COLO829 (cell line): ENCODE measurements around the gene TOP1.

Experiments used
- DNase-seq: peaks from one replicate; pipeline ENCODE4 v3.0.0; 2012; ENCODE audit warnings: low spot score

TOP1 gene

GRCh38 chr20:41145821-41146620, 117.4 kb downstream of the TOP1 start:
- no peak for DNase-seq

GRCh38 chr20:41147767-41148191, 119.2 kb downstream of the TOP1 start:
- DNase-seq = no peak

GRCh38 chr20:41148942-41149341, 120.3 kb downstream of the TOP1 start:
- no peak for DNase-seq

GRCh38 chr20:41150664-41151063, 122.0 kb downstream of the TOP1 start:
- DNase-seq = no peak

- DNase-seq = no peak
Measured at GRCh38 chr20:41151134-41151869, 122.7 kb downstream of the TOP1 start.

GRCh38 chr20:41152108-41152757, 123.6 kb downstream of the TOP1 start:
- no peak for DNase-seq

- no peak for DNase-seq
Measured at GRCh38 chr20:41154436-41155176, 126.0 kb downstream of the TOP1 start.

GRCh38 chr20:41155261-41155660, 126.6 kb downstream of the TOP1 start:
- DNase-seq = no peak

GRCh38 chr20:41158082-41158625, 129.5 kb downstream of the TOP1 start:
- no peak for DNase-seq

GRCh38 chr20:41159547-41159946, 130.9 kb downstream of the TOP1 start:
- DNase-seq = no peak

GRCh38 chr20:41160686-41161085, 132.1 kb downstream of the TOP1 start:
- no peak for DNase-seq

GRCh38 chr20:41161886-41162285, 133.3 kb downstream of the TOP1 start:
- DNase-seq = no peak

GRCh38 chr20:41162396-41162795, 133.8 kb downstream of the TOP1 start:
- no peak for DNase-seq

GRCh38 chr20:41163821-41164220, 135.2 kb downstream of the TOP1 start:
- DNase-seq = no peak

- no peak for DNase-seq
Measured at GRCh38 chr20:41165001-41165882, 136.6 kb downstream of the TOP1 start.

- no peak for DNase-seq
Measured at GRCh38 chr20:41166201-41167117, 137.8 kb downstream of the TOP1 start.

GRCh38 chr20:41167118-41167470, 138.5 kb downstream of the TOP1 start:
- no peak for DNase-seq

- DNase-seq = no peak
Measured at GRCh38 chr20:41167481-41168253, 139.0 kb downstream of the TOP1 start.
